HepG2 (cell line): ENCODE measurements around the gene UQCR10. TPM values are rescaled to one million over a fixed set of nuclear protein-coding genes. Genes with fewer than 3 reads are reported as not detected.

Source experiments
- FOXK1 ChIP-seq: sonication (generic); formaldehyde crosslinking; IDR thresholded peaks from 2 replicates; pipeline ENCODE4 v1.4.0; 2020; ENCODE audit warnings: low read depth, missing genetic modification reagents, borderline replicate concordance
- NONO ChIP-seq, 2 experiments: fragments of 450-650 bp in 1 of 2; sonication (generic) in 1 of 2; formaldehyde crosslinking in 1 of 2; IDR thresholded peaks in 1 of 2; conservative IDR thresholded peaks in 1 of 2; 2 replicates each; pipeline versions ENCODE4 v1.6.1 to v1.8.0; 2017 to 2022; ENCODE audit warnings: mild to moderate bottlenecking in 1 of 2, missing genetic modification reagents in 1 of 2, moderate library complexity in 1 of 2
- POGZ ChIP-seq: sonication (generic); formaldehyde crosslinking; IDR thresholded peaks from 2 replicates; pipeline ENCODE4 v1.4.0; 2020; ENCODE audit warnings: mild to moderate bottlenecking, missing genetic modification reagents
- PRDM4 ChIP-seq: sonication (generic); formaldehyde crosslinking; IDR thresholded peaks from 2 replicates; pipeline ENCODE4 v1.9.0; 2021; ENCODE audit warnings: missing genetic modification reagents, borderline replicate concordance
- TCF12 ChIP-seq, 2 experiments: fragments of 450-650 bp in 1 of 2; sonication (generic) in 1 of 2; formaldehyde crosslinking in 1 of 2; IDR thresholded peaks; 2 replicates each; pipeline versions ENCODE4 v1.6.1 to v1.8.0; 2017 to 2022; ENCODE audit warnings: antibody characterized with exemption in 1 of 2, mild to moderate bottlenecking in 1 of 2, missing genetic modification reagents in 1 of 2, moderate library complexity in 1 of 2
- ZBTB3 ChIP-seq: sonication (generic); formaldehyde crosslinking; IDR thresholded peaks from 2 replicates; pipeline ENCODE4 v1.4.0; 2020; ENCODE audit warnings: low read depth, mild to moderate bottlenecking, moderate library complexity, missing genetic modification reagents, borderline replicate concordance
- ZMYM3 ChIP-seq: sonication (generic); formaldehyde crosslinking; IDR thresholded peaks from 2 replicates; pipeline ENCODE4 v1.5.1; 2020; ENCODE audit warnings: mild to moderate bottlenecking, missing genetic modification reagents
- ZNF143 ChIP-seq: sonication (generic); formaldehyde crosslinking; IDR thresholded peaks from 2 replicates; pipeline ENCODE4 v1.4.0; 2020; ENCODE audit warnings: missing genetic modification reagents
- ZNF337 ChIP-seq: sonication (generic); formaldehyde crosslinking; IDR thresholded peaks from 2 replicates; pipeline ENCODE4 v1.5.1; 2020; ENCODE audit warnings: missing genetic modification reagents, low read depth, mild to moderate bottlenecking, borderline replicate concordance
- ZSCAN9 ChIP-seq: IDR thresholded peaks from 2 replicates; pipeline ENCODE4 v1.6.1; 2016; ENCODE audit warnings: borderline replicate concordance
- polyA plus RNA-seq, 8 experiments: library from polyadenylated mRNA; depleted of rRNA in 3 of 8; stranded (reverse) in 7 of 8; unstranded in 1 of 8; fragments of >200 nt; fragmentation: Illumina TruSeq in 4 of 8; extraction: Trizol in 4 of 8; gene quantifications; 2 replicates each; pipeline versions ENCODE4 v1.2.1 to v1.2.3, GENCODE V29; 2011 to 2016; ENCODE audit warnings: low read depth in 4 of 8, missing spikeins in 1 of 8, mixed read lengths in 1 of 8; ENCODE audit not compliant: insufficient read depth in 1 of 8
- total RNA-seq, 5 experiments: library from RNA; depleted of rRNA; stranded (reverse); fragments of >200 nt; fragmentation: Illumina TruSeq; extraction: Trizol; gene quantifications; 2 replicates each; pipeline ENCODE4 v1.2.3, GENCODE V29; 2016; ENCODE audit warnings: low read depth in 1 of 5
- TF ChIP-seq, protein P1 (sequence below): sonication (generic); formaldehyde crosslinking; IDR thresholded peaks from 2 replicates; pipeline ENCODE4 v1.8.0; 2022; ENCODE audit warnings: mild to moderate bottlenecking, missing genetic modification reagents
- TF ChIP-seq, protein P2 (sequence below): sonication (generic); formaldehyde crosslinking; IDR thresholded peaks from 2 replicates; pipeline ENCODE4 v1.4.0; 2020; ENCODE audit warnings: mild to moderate bottlenecking, missing genetic modification reagents

The UQCR10 gene
- total and polyA plus RNA-seq, 2 of the 13 experiments (the other 11 are each of a cell fraction or from before 2014, with no cell fraction given): 225 to 232 TPM

DNA sequence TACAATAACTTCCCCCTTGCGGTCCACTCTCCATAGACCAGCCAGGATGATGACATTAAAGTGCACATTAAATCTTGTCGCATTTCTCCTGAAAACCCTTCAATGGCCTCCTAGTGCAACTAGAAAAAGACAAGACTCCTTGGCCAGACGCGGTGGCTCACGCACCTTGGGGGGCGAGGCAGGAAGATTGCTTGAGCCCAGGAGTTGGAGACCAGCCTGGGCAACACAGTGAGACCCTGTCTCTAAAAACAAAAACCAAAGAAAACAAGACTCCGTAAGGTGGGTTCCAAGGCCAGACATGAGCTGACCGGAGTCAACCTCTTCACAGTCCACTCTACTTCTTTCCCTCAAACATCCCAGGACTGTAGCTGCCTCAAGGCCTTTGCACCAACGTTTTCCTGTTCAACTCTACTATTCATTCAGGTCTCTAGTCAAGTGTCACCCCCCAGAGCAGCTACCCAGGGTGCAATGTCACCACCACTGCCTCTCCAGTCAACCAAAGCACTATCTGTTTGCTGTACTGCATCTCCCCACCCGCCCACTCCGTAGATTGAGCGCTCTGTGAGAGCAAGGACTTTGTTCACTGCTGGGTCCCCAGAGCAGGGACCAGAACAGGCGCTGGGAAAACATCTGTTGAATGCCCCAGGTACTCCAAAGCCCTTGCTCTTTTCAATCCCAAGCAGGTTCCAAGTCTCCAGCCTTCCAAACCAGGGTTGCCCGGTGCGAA lies 1.1 kb upstream of the UQCR10 start (continued):
- TF ChIP-seq PRDM4 (CRISPR knock-in tag) (no peak), TCF12 (IDR thresholded peaks at IDR 0.05) (no peak), TCF12 (CRISPR knock-in tag; IDR thresholded peaks at IDR 0.05) (peak; percentile 49; the same call in 1 of the 2 replicates), ZSCAN9 (no peak), ZMYM3 (CRISPR knock-in tag) (0 out of 2 replicates have a peak, but pooled peaks have one; percentile 11), FOXK1 (CRISPR knock-in tag) (no peak), ZNF143 (CRISPR knock-in tag) (no peak), ZNF337 (CRISPR knock-in tag) (no peak), POGZ (no peak), NONO (IDR thresholded peaks at IDR 0.05) (no peak), NONO (CRISPR knock-in tag; conservative IDR thresholded peaks at IDR 0.05) (peak; percentile 40; the same call in 1 of the 2 replicates), ZBTB3 (no peak)
- TF ChIP-seq, protein P1, sequence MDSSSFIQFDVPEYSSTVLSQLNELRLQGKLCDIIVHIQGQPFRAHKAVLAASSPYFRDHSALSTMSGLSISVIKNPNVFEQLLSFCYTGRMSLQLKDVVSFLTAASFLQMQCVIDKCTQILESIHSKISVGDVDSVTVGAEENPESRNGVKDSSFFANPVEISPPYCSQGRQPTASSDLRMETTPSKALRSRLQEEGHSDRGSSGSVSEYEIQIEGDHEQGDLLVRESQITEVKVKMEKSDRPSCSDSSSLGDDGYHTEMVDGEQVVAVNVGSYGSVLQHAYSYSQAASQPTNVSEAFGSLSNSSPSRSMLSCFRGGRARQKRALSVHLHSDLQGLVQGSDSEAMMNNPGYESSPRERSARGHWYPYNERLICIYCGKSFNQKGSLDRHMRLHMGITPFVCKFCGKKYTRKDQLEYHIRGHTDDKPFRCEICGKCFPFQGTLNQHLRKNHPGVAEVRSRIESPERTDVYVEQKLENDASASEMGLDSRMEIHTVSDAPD (CRISPR knock-in tag): no peak
- TF ChIP-seq, protein P2, sequence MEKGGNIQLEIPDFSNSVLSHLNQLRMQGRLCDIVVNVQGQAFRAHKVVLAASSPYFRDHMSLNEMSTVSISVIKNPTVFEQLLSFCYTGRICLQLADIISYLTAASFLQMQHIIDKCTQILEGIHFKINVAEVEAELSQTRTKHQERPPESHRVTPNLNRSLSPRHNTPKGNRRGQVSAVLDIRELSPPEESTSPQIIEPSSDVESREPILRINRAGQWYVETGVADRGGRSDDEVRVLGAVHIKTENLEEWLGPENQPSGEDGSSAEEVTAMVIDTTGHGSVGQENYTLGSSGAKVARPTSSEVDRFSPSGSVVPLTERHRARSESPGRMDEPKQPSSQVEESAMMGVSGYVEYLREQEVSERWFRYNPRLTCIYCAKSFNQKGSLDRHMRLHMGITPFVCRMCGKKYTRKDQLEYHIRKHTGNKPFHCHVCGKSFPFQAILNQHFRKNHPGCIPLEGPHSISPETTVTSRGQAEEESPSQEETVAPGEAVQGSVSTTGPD: no peak
